Activated CD4-positive, alpha-beta memory T cell treated with anti-CD3 and anti-CD28 coated beads for 36 hours (primary cell): ENCODE results near the gene ZBED1. TPM values are rescaled to one million over a fixed set of nuclear protein-coding genes. Genes with fewer than 3 reads are reported as not detected.

ENCODE experiments used
- CTCF ChIA-PET: fragments of 350-600 bp; sonication (Branson Sonifier 250); formaldehyde crosslinking; loops from one replicate; lab custom pipeline; 2021; ENCODE audit warnings: antibody characterized with exemption, inconsistent platforms; lab: Charles Lee
- POLR2A ChIA-PET: fragments of 350-600 bp; sonication (Branson Sonifier 250); formaldehyde crosslinking; loops from one replicate; lab custom pipeline; 2021; ENCODE audit warnings: antibody characterized with exemption; lab: Charles Lee
- DNase-seq: peaks from one replicate; pipeline ENCODE4 v3.0.0-alpha.2; 2020
- H3K27ac Mint-ChIP-seq: one replicate; pipeline ENCODE4 v1.8.0; 2021; ENCODE audit warnings: mixed read lengths
- H3K27me3 Mint-ChIP-seq: one replicate; pipeline ENCODE4 v1.8.0; 2021; ENCODE audit warnings: mixed read lengths
- H3K36me3 Mint-ChIP-seq: one replicate; pipeline ENCODE4 v1.8.0; 2021; ENCODE audit warnings: mixed read lengths
- H3K4me1 Mint-ChIP-seq: one replicate; pipeline ENCODE4 v1.8.0; 2021; ENCODE audit warnings: low read depth, mixed read lengths
- H3K4me3 Mint-ChIP-seq: one replicate; pipeline ENCODE4 v1.8.0; 2021; ENCODE audit warnings: mild to moderate bottlenecking, mixed read lengths
- H3K9me3 Mint-ChIP-seq: one replicate; pipeline ENCODE4 v1.8.0; 2021; ENCODE audit warnings: mixed read lengths
- intact Hi-C: fragments of 100-400 bp; cut with micrococcal nuclease; formaldehyde crosslinking; loops from one replicate; pipeline ENCODE4 v1.15.1; 2023
- total RNA-seq, 2 experiments: library from RNA; stranded (reverse); gene quantifications; one replicate each; pipeline ENCODE4 v1.2.3, GENCODE V29; 2021

Gene ZBED1
- total RNA-seq, 2 experiments from 2014 or later = 22.5 to 25.3 TPM

DNA sequence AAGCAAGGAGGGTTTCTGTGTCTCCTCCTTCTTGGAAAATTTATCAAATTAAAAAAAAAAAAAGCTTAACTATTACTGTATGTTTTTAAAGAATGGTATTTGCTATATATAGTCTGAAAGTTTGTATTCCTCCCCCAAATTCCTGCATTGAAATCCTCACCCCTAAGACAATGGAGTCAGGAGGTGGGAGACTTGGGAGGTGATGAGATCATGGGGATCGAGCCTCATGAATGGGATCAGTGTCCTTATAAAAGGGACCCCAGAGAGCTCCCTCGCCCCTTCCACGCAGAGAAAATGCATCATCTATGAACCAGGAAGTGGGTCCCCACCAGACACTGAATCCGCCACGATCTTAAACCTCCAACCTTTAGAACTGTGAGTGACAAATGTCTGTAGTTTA is 50.1 kb downstream of the ZBED1 start:
- intact Hi-C loops = no loop called here
- no peak overlapping the region for H3K27ac Mint-ChIP-seq
- CTCF ChIA-PET = no interaction called here
- peaks cover 21% of the 10 kb centered on the region for H3K36me3 Mint-ChIP-seq
- H3K4me3 Mint-ChIP-seq = no peak overlapping the region
- no peaks in the 10 kb centered on the region for H3K27me3 Mint-ChIP-seq
- H3K4me1 Mint-ChIP-seq = no peaks in the 10 kb centered on the region
- DNase-seq = no peak
- POLR2A ChIA-PET = no interaction called here
- peaks cover 10% of the 10 kb centered on the region for H3K9me3 Mint-ChIP-seq

GRCh38 chrX:2449135-2449886 is 51.5 kb downstream of the ZBED1 start:
- Mint-ChIP-seq H3K4me3 (no peak overlapping the region), H3K9me3 (peaks cover 10% of the 10 kb centered on the region), H3K36me3 (peaks cover 21% of the 10 kb centered on the region), H3K4me1 (no peaks in the 10 kb centered on the region), H3K27me3 (no peaks in the 10 kb centered on the region), H3K27ac (no peak overlapping the region)
- CTCF ChIA-PET = no interaction called here
- POLR2A ChIA-PET = no interaction called here
- DNase-seq = no peak
- intact Hi-C loops = no loop called here

DNA sequence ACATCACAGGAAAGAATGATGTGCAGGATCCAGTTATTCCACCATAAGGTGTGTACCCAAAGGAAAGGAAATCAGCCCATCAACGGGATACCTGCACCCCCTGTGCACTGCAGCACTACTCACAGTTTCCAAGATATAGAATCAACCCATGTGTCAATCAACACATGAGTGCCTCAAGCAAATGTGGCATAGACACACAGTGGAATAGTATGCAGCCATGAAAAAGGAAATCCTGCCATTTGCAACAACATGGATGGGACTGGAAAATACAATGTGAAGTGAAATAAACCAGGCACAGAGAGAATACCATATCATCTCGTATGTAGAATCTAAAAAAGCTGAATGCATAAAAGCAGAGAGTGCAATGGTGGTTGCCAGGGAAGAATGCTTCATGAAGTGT is 53.3 kb downstream of the ZBED1 start:
- POLR2A ChIA-PET = no interaction called here
- CTCF ChIA-PET = no interaction called here
- peaks cover 7% of the 10 kb centered on the region for H3K9me3 Mint-ChIP-seq
- peaks cover 19% of the 10 kb centered on the region for H3K36me3 Mint-ChIP-seq
- no peak overlapping the region for H3K27ac Mint-ChIP-seq
- no peak overlapping the region for H3K4me3 Mint-ChIP-seq
- no peak for DNase-seq
- H3K4me1 Mint-ChIP-seq = peaks cover 2% of the 10 kb centered on the region
- no peaks in the 10 kb centered on the region for H3K27me3 Mint-ChIP-seq
- intact Hi-C loops = no loop called here

DNA sequence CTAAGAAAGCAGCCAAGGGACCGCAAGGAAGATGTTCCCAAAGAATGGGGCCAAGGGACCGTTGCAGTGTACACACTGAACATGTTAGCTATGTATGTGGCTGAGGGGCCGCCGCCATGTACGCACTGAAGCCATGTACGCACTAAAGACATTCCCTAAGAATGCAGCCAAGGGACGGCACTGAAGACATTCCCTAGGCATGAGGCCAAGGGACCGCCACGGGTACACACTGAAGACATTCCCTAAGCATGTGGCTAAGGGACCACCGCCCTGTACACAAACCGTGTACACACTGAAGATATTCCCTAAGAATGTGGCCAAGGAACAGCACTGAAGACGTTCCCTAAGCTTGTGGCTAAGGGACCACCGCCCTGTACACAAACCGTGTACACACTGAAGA is 54.0 kb downstream of the ZBED1 start:
- Mint-ChIP-seq H3K27me3 (no peaks in the 10 kb centered on the region), H3K9me3 (peaks cover 7% of the 10 kb centered on the region), H3K36me3 (peaks cover 16% of the 10 kb centered on the region), H3K4me3 (no peak overlapping the region), H3K4me1 (peaks cover 2% of the 10 kb centered on the region), H3K27ac (no peak overlapping the region)
- intact Hi-C loops = no loop called here
- CTCF ChIA-PET = no interaction called here
- POLR2A ChIA-PET = no interaction called here
- DNase-seq = no peak

DNA sequence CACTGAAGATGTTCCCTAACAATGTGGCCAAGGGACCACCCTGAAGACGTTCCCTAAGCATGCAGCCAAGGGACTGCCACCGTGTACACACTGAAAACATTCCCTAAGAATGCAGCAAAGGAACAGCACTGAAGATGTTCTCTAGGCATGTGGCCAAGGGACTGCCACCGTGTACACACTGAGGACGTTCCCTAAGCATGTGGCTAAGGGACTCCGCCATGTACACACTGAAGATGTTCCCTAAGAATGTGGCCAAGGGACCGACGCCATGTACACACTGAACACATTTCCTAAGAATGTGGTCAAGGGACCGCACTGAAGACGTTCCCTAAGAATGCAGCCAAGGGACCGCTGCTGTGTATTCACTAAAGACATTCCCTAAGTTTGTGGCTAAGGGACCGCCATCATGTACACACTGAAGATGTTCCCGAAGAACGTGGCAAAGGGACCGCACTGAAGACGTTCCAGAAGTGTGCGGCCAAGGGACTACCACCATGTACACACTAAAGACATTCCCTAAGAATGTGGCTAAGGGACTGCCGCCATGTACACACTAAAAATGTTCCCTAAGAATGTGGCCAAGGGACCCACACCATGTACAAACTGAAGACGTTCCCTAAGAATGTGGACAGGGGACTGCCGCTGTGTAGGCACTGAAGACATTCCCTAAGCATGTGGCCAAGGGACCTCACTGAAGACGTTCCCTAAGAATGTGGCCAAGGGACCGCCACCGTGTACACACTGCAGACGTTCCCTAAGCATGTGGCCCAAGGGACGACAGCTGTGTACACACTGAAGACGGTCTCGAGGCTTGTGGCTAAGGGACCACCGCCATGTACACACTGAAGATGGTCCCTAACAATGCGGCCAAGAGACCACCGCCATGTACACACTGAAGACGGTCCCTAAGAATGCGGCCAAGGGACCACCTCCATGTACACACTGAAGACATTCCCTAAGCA is 54.8 kb downstream of the ZBED1 start:
- H3K4me1 Mint-ChIP-seq = peaks cover 2% of the 10 kb centered on the region
- intact Hi-C loops = no loop called here
- H3K9me3 Mint-ChIP-seq = peaks cover 7% of the 10 kb centered on the region
- no peak for DNase-seq
- no peak overlapping the region for H3K27ac Mint-ChIP-seq
- H3K27me3 Mint-ChIP-seq = no peaks in the 10 kb centered on the region
- POLR2A ChIA-PET = no interaction called here
- peaks cover 19% of the 10 kb centered on the region for H3K36me3 Mint-ChIP-seq
- no peak overlapping the region for H3K4me3 Mint-ChIP-seq
- CTCF ChIA-PET = no interaction called here

- ChIA-PET CTCF (no interaction called here), POLR2A (no interaction called here)
- Mint-ChIP-seq H3K4me3 (no peak overlapping the region), H3K4me1 (peaks cover 5% of the 10 kb centered on the region), H3K9me3 (peaks cover 6% of the 10 kb centered on the region), H3K36me3 (peaks cover 32% of the 10 kb centered on the region), H3K27ac (no peak overlapping the region), H3K27me3 (no peaks in the 10 kb centered on the region)
- DNase-seq = no peak
- intact Hi-C loops = no loop called here
These were observed 58.1 kb downstream of the ZBED1 start for GRCh38 chrX:2442694-2443093.

DNA sequence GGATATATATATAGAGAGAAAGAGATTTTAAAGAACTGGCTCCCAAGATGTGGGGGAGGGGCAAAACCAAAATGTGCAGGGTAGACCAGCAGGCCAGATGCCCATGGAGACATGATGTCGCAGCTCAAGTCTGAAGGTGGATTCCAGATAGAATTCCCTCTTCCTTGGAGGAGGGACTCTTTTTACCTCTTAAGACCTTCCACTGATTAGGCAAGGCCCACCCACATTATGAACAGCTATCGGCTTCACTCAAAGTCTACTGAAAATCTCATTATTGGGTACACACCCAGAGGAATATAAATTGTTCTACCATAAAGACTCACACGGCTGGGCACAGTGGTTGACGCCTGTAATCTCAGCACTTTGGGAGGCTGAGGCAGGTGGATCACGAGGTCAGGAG is 59.3 kb downstream of the ZBED1 start:
- intact Hi-C loops = no loop called here
- ChIA-PET POLR2A (no interaction called here), CTCF (no interaction called here)
- Mint-ChIP-seq H3K9me3 (no peaks in the 10 kb centered on the region), H3K27me3 (no peaks in the 10 kb centered on the region), H3K4me1 (peaks cover 5% of the 10 kb centered on the region), H3K4me3 (no peak overlapping the region), H3K36me3 (peaks cover 24% of the 10 kb centered on the region), H3K27ac (no peak overlapping the region)
- DNase-seq = no peak

DNA sequence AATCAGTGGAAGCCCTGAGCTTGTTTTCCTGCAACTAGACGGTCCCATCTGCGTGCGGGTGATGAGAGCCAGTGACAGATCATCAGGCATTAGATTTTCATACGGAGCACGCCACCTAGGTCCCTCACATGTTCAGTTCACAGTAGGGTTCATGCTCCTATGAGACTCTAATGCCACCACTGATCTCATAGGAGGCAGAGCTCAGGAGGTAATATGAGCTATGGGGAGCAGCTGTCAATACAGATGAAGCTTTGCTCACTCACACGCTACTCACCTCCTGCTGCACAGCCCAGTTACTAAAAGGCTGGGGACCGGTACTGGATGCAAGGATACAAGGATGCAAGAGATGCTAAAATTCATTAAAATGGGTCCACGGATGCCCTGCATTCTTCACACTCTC is 61.2 kb downstream of the ZBED1 start:
- Mint-ChIP-seq H3K27ac (no peak overlapping the region), H3K4me3 (no peak overlapping the region), H3K9me3 (no peaks in the 10 kb centered on the region), H3K4me1 (peaks cover 9% of the 10 kb centered on the region), H3K27me3 (no peaks in the 10 kb centered on the region), H3K36me3 (peaks cover 28% of the 10 kb centered on the region)
- ChIA-PET POLR2A (no interaction called here), CTCF (no interaction called here)
- intact Hi-C loops = no loop called here
- no peak for DNase-seq

Other genes starting within 250 kb of the ZBED1 start
- 10 to 100 TPM; 20.7 to 21.3 TPM for gene DHRSX, start within 50 bp of the ZBED1 start, total RNA-seq
- 100 to 1,000 TPM; 282 to 283 TPM for gene CD99, start 190.3 kb upstream of the ZBED1 start, total RNA-seq